G401 (cell line): ENCODE results near the gene MAPK12. TPM values are rescaled to one million over a fixed set of nuclear protein-coding genes. Genes with fewer than 3 reads are reported as not detected.

Experiments used
- DNase-seq: peaks from one replicate; pipeline ENCODE4 v3.0.0-alpha.2; 2015; ENCODE audit warnings: low spot score
- in situ Hi-C: cut with HindIII; loops from 2 replicates; pipeline ENCODE4 v1.10.0; 2016; ENCODE audit warnings: low sequenced_read_pairs, mixed read lengths
- total RNA-seq: library from RNA; depleted of rRNA; stranded (reverse); fragments of >200 nt; shearing (Covaris generic); gene quantifications from 2 replicates; pipeline ENCODE4 v1.2.3, GENCODE V29; 2014

The MAPK12 gene
- total RNA-seq, 1 experiment from 2014 or later = 158 TPM

DNA sequence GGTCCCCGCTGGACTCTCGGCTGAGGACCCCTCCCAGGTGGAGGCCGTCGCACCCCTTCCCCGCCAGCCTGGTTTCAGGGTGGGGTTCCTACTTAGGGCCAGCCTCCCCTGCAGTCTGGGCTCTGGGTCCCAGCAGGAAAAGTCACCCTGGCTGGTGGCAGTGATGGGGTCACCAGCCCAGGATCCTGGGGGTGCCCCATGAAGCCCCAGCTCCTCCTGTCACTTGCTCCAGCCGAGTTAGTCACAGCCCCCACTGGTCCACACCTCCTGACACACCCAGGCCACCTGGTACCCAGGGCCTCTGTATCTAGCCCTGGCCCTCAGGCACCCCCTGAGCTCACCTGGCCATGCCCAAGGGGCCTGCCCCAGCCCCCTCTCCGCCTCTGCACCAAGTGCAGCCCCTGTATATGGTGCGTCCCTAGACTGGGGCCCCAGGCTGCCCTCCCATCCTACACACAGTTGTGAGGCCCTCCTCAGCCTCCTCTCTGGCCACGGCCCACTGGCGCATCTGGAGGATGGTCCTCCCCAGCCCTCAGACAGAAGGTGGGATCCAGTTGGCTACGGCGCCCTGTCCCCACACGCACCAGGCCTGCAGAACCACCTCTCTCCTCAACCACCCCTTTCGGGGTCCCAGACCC lies 39.3 kb upstream of the MAPK12 start:
- in situ Hi-C loops = no loop called here
- DNase-seq = peak; percentile 11

DNA sequence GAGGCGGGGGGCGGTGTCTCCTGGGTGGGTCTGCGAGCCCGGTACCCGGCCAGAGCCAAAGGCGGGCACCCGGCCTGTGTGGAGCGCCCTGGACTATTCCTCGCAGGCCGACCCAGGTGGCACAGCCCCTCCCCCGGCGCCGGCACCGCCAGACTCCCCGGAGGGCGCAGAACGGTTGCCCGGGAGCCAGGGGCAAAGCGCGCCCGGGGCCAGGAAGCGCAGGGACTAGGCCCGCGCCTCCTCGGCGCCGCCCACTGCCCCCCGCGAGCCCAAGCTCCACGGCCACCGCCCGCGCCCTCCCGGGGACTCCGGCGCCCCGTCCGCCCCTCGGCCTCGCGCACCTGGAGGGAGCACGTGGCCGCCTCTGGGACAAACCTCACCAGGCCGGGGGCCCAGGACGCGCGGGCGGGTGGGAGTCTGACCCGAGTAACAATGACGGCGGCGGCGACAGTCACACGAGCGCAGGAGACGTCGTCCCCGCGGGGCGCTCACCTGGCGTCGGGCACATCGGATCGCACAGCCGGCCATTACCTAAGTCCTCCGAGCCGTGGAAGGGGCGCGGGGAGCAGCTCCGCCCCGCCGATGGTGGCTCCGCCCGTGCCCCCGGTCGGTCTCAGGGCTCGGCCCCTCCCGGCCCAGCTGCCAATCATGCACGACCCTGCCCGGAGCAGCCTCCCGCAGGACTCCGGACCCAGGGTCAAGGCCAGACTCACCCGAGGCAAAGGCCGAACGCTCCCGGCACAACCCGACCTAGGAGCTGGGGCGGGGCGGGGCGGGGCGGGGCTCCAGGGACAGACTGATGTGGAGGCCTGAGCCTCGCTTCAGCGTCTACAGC lies 38.5 kb upstream of the MAPK12 start:
- peak; percentile 25 for DNase-seq
- in situ Hi-C loops = no loop called here

DNA sequence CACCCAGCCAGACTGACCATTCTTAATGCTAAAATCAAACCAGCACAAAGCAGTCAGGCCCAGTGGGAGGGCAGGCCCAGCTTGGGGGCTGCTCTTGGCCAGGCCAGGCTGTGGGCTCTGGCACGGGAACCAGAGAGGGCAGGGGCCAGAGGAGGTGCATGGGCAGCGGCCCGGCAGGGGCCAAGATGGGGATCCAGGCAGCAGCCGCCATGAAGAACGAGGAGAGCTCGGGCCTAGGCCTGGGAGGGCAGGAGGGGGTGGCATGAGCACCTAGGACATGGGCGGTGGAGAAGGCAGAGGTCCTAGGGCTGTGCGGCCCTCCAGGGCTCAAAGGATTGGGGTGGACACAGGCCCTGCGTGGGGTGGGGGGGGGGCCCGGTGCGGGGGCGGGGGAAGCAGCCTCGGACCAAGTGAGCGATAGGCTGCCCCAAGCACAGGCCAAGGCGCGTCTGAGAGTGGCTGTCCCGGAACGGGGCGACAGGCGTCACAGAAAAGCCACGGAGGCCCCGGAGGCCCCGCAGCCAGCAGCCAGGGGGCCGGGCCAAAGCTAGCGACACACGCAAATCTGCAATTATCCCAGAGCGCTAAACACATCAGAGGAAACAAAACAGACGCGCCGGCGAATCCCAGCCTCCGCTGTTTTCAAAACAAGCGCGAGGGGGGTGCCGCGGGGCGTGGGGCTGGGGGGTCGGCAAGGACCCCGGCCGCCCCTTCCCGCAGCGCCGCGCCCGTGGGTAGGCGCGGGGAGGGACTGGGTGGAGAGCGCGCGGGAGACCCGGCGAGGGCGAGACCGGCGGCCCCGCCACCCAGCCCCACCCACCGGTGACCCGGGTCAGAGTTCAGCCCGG lies 37.7 kb upstream of the MAPK12 start:
- DNase-seq = peak; percentile 37
- in situ Hi-C loops = no loop called here

DNA sequence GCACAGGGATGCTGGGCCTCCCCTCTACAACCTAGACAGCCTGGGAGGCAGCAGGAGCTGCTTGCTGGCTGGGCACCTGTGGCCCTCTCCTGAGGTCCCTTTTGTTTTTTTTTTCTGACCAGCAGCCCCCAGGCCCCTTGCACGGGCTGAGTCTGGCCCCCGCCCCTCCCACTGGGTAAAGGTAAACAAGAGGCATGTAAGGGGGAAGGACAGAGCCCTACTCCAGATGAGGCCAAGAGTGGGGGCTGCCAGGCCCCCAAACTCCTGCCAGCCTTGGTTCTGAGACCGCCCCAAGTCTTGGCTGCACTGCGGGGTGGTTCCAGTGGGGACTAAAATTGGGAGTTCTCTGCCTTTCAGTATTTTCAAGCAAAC lies 36.8 kb upstream of the MAPK12 start:
- in situ Hi-C loops = no loop called here
- peak; percentile 4 for DNase-seq

DNA sequence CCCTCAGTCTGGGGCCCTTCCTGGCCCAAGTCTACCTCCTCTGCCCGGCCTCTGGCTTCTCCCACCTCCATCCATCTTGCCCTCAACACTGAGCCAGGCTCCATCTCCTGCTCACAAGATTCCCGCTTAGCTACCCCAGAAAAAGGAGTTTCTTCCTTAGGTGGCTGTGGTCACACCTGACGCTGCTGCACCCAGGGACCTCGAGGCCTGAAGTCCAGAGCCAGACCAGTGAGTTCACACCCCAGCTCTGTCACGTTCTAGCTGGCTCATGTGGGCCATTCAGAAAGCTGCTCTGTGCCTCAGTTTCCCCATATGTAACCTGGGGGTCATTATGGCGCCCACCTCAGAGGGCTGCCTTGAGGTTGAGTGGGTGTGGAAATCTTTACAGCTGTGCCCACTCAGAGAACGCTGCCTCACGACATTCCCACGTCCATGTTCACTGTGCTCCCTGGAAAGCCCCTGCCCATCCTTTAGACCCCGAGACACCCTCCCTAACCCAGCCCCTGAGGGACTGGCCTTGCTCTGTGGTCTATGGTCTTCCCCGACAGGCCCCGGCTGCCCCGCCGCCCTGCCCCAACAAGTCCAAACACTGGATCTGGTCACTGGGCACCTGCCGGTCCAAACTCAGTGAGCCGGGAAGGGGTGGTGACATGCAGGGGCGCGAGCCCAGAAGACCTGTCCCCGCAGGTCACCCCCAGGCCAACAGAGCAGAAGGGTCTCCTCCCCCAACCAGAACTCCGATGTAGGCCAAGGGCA lies 36.2 kb upstream of the MAPK12 start:
- DNase-seq = peak; percentile 18
- in situ Hi-C loops = no loop called here

DNA sequence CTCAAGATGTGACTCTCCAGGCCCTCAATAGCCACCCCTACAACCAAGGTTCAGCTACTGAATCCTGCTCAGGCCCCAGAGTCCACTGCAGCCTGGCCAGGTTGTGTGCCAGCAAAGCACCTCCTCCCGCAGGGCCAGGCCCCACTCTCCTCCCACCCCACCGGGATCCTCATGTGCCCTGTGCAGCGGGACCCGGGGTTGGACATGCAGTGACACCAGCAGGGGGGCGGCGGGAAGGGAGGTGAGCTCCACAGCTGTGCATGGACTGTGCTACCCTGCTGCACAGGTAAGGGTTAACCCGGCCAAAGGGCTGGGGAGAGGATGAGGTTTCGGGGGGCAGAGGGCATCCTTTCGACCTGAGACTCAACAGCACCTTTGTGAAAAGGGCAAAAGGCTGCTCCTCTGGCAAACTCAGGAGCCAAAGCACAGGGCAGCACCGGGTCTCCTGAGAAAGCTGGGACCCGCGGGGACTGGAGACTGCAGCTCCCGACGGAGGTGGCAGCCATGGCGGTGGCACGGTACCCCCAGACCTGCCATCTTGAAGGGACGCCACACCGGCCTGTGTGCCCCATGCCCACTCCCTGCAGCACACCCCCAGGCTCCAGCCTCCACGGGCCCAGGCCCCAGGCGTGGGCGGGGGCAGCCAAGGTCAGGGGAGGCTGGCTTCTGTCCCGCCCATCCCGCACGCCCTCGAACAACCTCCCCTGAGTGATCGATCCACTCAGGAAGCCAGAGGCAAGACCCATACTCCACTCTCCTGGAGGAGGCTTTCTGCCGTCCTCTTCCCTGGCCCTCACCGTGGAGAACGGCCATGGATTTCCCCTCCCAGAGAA lies 35.4 kb upstream of the MAPK12 start:
- DNase-seq = peak; percentile 47
- in situ Hi-C loops = no loop called here

DNA sequence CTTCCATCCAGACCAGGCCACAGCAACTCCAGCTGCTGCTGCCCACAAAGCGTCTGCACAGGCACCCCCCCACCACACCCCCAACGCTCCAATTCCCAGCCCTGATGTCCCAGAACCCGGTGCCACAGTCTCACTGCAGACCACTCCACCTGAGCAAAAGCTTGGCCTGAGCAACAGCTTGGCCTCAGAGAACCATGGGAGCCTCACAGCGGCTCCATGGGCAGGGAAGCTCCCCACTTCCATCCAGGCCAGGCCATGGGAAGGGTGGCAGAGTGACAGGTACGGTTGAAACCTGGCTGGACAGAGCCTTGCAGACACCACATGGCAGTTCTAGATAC lies 32.8 kb upstream of the MAPK12 start:
- in situ Hi-C loops = no loop called here

DNA sequence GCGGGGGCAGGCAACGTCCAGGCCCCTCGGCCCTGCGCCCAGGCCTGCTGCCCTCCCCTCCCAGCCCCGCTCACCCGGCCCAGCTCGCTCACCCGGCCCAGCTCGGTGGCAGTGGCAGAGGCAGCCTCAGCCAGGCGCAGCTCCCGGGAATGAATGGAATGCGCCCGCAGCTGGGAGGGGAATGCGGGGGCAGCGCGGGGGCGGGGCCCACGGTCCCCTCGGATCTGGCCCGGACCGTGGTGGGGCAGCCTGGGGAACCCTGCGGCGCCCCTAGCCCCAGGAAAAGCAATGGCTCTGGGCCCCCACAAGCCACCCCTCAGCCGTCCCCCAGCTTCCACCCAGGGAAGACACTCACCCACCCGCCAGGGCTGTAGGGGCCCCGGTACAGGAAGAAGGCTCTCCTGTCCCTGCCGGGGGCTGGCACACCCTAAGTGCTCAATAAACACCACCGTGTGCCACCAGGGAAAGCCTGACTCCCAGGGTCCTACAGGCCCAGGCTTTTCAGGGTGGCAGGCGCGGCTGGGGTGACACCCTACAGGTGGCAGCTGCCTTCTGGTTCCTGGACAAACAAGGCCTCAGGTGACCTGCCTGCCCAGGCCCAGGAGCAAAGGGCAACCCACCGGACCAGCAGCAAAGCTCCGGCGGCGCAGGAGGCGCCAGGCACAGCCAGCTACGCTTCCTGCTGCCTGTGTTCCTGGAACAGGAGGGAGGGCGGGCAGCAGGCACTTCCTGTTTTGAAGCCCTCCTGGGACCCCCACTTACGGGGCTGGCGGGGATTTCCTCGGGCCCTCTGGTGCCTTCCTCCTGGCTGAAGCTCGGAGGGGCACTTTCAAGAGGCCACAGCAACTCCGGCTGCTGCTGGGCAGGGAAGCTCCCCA lies 32.2 kb upstream of the MAPK12 start:
- DNase-seq = no peak
- in situ Hi-C loops = no loop called here

More for the DNA sequence above, 32.8 kb upstream of the MAPK12 start:
- DNase-seq = no peak

DNA sequence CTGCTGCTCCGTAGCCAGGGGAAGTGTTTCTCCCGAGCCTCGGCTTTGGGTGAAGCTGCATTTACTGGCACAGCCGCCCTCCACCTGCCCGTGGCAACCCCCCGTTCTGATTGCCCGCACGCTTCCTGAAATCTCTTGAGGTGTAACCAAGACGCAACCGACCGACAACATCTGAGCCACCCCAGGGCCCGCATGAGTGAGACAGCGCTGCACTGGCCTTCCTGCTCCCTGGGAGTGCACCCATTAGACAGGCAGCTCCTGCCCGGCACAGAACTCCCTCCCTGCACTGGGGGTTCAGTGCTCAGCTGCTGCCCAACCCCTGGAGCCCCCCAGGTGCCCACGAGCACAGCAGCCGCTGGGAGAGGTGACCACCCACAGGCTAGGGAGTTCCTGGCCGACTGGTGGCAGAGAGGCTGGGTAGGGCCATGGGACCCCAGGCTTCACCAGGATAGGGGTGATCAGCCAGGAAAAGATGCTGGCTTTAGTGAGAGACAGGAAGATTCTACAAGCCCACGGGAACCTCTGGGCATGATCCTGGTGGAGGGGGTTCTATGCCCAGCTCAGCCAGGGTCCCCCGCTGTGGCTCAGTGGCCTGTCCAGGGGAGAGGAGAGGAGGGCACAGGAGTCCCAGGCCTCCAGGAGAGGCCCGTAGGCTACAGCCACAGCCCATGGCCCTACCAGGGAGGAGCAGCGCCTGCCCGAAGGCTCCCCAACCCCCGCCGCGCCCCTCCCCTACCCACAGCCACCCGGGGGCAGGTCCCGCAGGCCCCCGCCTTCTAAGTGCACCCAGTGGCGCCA lies 31.4 kb upstream of the MAPK12 start:
- no peak for DNase-seq
- in situ Hi-C loops = no loop called here

DNA sequence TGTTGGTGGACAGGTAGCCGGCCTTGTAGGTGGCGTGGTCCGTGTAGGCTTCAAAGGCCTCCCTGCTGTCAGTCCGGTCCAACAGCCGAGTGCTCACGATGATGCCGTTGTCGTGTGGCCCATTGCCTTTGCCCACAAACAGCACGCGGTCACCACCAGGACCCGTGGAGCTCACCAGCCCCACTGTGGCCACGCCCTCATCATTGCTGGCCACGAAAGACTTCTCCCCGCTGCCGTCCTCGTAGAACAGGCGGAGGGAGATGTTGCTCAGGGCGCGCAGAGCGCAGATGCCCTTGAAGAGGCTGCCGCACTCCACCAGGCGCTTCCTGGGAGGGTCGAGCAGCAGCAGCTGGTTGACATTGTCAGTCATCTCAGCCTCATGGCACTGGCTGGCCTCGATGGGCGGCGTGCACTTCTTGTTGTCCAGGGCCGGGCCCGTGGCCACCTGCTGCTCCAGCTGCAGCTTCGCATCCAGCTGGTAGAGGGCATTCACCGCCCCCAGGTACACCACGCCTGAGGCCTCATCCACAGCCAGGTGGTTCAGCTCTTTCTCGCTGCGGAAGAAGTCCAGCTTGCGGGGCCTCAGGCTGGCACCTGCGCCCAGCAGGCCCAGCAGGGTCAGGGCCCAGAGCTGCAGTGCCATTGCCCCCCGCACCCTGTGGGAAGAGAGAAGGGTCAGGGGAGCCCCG lies 28.6 kb upstream of the MAPK12 start:
- in situ Hi-C loops = loop anchor here (10.0 kb wide), 1 partner anchor 65 kb away; no protein-coding TSS in a partner anchor
- DNase-seq = no peak

DNA sequence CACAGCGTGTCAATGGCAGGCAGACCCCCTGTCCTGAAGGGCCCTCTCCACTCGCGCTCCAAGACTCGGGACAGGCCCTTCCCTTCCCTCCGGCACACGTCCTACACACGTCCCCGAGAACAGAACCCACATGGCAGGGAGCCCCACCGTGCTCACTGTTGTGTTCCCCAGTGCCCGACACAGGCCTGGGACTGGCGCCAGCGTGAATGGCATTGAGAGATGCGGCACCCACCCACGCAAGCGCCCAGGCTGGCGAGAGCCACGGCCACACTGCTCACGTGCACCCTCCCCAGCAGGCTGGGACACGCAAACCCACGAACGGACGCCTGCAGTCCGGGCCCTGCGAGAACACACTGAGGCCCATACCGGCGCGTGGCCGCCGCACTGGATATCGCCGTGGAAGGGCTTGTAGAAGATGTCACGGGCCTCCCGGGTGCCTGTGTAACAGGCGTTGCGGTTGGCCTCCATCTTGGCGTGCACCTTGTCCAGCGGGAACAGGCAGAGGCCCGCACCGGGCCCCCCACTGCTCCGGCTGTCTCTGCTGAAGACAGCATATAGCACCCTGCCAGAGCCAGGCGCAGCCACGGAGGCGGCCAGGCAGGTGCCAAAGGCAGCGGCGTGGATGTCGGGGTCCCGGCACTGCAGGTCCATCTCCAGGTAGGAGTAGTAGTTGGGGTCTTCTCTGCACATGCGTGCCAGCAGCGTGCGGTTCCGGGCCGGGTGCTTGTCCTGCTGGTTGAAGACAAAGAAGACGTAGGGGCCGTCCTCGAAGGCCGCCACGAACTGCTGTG lies 27.9 kb upstream of the MAPK12 start:
- in situ Hi-C loops = loop anchor here (10.0 kb wide), 1 partner anchor 65 kb away; no protein-coding TSS in a partner anchor
- no peak for DNase-seq

DNA sequence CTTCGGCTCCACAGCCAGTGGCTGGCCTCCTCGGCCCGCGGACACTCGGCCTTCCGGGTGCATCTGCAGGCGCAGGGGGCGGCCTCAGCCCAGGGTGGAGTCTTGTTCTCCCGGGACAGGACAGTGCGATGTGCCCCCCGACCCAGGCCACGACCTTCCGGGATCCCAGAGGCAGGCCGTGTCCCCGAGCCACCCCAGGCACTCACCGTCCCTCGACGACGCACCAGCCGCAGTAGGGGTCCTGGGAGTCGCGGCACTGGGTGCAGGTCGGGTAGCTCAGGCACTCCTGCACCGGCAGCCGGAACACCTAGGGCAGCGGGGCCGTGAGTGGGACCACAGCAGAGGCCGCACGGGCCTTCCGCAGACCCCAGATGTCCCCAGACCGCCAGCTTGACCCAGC lies 26.2 kb upstream of the MAPK12 start:
- in situ Hi-C loops = loop anchor here (10.0 kb wide), 1 partner anchor 67 kb away; no protein-coding TSS in a partner anchor
- DNase-seq = no peak

DNA sequence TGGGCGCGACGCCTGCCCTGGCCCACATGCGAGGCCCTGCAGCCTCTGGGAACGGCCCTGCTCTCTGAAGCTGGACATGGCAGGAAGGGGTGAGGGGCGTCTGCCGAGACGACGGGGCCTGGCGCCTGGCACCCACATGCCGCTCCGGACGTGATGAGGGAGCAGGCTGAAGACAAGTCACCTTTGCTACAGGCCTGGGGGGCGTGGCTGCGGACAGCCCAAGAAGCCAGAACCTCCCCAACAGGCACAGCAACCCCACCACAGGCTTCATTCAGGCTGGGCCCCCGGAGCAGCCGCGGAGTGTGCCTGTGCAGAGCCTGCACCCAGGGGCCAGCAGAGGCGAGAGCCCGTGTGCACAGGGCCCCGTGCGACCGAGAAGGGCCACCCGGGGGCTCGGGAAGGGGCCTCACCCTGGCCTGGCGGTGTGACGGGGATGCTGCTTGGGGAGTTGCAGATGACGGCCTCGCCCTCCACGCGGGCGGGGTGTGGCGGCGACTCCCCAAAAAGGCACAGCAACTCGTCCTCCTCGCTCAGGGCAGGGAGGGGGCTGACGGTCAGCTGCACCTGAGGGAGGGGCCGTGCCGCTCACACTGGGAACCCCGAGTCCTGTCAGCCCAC lies 25.3 kb upstream of the MAPK12 start:
- in situ Hi-C loops = loop anchor here (10.0 kb wide), 1 partner anchor 68 kb away; no protein-coding TSS in a partner anchor
- no peak for DNase-seq

DNA sequence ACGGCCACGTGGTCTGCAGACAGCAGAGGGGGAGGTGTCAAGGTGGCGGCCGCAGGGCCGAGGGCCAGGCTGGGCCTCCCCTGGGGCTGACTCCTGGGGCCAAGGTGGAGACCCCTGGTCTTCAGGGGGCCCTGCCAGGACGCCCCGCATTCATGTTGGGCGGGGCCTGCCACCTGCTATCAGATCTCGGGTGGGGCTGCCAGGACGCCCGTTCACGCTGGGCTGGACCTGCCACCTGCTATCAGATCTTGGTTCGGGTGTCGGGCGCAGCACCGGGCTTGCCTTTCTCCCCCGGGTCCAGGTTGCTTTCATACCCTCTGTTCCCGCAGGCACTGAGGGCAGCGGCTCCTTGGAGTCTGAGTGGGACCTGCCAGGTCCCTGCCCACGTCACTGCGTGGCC lies 24.8 kb upstream of the MAPK12 start:
- DNase-seq = no peak
- in situ Hi-C loops = loop anchor here (10.0 kb wide), 1 partner anchor 69 kb away; no protein-coding TSS in a partner anchor
